Left ventricle myocardium superior (tissue), 1 donor: ENCODE data around the gene ALDOC. TPM values are rescaled to one million over a fixed set of nuclear protein-coding genes. Genes with fewer than 3 reads are reported as not detected.
A peak's percentile ranks its signal among the peaks of the same experiment; 100 is the strongest.
"Not testable (repeated sequence)": the region's sequence is repeated elsewhere in the genome, so short reads cannot be mapped to it uniquely, and the experiment has no call there.

Experiments
- ATAC-seq: fragments of 200-7000 bp; cut with Tn5 transposase; one replicate; pipeline ENCODE4 v1.9.1; 2020; ENCODE audit warnings: mild to moderate bottlenecking, moderate library complexity
- DNase-seq: peaks from one replicate; pipeline ENCODE4 v3.0.0-alpha.2; 2020
- intact Hi-C: fragments of 100-400 bp; cut with micrococcal nuclease; formaldehyde crosslinking; loops from one replicate; pipeline ENCODE4 v1.11.0; 2022
- total RNA-seq: library from RNA; stranded (reverse); fragmentation: NEBNext Ultra II Directional; extraction: Animal tissue kit (Norgen Biotek cat#: 25700); gene quantifications from one replicate; pipeline ENCODE4 v1.2.1, GENCODE V29; 2021
- donor health status: DM: no; HTN: yes; CAD: no; lungs with severe emphysema.

ALDOC gene
- total RNA-seq, 1 donor from 2014 or later: 380 TPM

DNA sequence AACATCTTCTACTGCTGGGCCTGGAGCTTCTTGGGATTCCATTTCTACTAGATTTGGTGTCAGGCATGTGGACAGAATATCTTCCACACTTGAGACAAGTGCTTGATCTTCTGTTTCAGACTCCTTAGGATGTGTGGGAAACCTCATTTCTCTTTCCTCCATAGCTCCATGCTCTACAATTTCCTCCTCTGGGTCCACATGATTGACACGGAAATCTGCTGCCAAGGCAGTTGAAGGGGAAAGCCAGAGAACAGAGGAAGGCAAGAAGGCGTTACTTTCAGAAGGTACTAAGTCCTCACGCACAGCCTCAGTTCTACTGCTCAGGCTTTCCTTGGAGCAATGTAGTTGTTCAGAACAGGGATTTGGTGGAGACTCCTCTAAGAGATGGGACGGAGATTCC, 15.6 kb upstream of the ALDOC start:
- ATAC-seq (no peak), DNase-seq (no peak)
- intact Hi-C loops: no loop called here

DNA sequence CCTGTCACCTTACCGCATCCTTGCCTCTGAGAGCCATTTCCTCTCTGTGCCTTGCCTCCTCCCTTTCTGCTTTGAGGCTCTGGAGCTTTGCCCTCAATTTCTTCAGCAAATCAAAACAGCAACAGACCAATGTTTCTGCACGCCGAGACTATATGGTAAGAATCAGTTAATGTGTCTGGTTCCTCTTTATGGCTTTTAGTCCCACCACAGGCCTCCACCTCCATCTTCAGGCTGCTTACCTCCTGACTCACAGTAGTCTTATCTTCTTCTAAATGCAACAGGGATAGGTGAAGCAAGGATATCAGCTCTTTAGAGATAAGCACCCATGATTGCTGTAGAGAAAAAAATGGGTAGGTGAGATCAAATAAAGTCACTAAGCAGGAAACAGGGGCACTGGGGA, 9.2 kb upstream of the ALDOC start:
- intact Hi-C loops: no loop called here
- ATAC-seq: no peak

DNA sequence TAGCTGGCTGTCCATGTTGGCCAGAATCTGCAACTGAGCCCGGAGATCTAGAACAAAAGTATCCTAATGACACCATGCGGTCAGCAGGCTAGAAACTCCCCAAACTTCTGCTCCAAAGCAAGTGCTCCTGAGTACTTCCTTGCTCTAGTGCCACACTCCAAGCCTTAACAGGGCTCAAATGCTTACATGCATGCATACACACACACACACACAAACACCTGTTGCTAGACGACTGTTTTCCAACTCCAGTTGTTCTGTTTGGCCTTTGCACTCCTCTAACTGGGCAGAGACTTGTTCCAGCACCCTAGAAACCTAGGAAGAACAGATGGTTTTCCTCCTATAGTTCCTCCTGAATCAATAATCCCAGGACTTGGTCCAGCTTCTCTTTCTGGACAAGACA, 7.7 kb upstream of the ALDOC start:
- DNase-seq (no peak), ATAC-seq (no peak)
- intact Hi-C loops: no loop called here

More for the DNA sequence above, 9.2 kb upstream of the ALDOC start:
- no peak for DNase-seq

DNA sequence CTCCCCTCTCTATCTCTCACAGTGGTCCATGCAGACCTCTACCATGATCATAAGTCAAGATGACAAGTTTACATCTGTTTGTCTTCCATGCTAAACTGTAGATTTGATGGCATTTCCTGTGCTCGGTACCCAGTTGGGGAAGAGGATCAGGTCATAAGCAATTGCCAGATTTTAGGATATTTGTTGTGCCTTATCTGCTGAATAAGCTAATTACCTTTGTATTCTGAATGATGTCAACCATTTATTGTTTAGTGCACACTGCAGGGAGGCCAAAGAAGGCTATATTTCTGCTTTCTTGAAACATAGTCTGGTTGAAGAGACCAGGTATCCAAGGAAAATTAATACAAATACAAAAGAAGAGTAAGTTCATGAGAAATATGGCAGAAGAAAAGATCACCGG, 5.8 kb upstream of the ALDOC start:
- ATAC-seq: no peak
- intact Hi-C loops: no loop called here
- no peak for DNase-seq

DNA sequence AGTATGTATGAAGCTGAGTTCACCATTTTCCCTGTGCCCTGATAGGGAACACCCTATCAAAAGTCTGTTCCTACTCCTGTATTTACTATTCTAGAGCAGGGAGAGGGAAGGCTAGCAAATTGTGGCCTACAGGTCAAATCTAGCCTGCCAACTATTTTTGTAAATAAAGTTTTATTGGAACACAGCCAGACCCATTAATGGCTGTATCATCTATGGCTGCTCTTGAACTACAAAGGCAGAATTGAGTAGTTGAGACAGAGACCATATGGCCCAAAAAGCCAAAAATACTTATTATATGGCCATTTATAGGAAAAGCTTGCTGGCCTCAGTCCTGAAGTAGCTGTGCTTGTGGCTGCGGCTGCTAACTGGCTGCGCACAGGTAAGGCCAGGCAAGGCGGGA, 4.3 kb upstream of the ALDOC start:
- intact Hi-C loops: no loop called here

DNA sequence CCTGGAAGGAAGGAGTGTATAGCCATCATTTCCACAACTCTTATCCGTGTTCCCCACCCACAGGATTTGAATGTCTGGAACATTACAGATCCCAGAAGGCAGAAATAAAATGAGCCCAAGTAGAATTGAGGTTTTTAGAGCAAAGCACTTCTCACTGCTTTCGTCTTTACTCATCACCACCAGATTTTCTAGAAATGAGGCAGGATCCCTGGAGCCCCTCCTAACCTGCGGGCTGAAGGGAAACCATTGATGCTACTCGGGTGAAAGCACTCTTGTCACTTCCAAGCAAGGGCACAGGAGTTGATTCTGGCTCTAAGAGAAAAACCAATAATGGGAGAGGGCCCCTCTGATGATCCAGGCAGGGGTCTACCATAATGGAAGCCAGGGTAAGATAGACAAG, 2.8 kb upstream of the ALDOC start:
- intact Hi-C loops: no loop called here
- DNase-seq (no peak), ATAC-seq (no peak)

More for the DNA sequence above, 4.3 kb upstream of the ALDOC start:
- DNase-seq (no peak), ATAC-seq (no peak)

DNA sequence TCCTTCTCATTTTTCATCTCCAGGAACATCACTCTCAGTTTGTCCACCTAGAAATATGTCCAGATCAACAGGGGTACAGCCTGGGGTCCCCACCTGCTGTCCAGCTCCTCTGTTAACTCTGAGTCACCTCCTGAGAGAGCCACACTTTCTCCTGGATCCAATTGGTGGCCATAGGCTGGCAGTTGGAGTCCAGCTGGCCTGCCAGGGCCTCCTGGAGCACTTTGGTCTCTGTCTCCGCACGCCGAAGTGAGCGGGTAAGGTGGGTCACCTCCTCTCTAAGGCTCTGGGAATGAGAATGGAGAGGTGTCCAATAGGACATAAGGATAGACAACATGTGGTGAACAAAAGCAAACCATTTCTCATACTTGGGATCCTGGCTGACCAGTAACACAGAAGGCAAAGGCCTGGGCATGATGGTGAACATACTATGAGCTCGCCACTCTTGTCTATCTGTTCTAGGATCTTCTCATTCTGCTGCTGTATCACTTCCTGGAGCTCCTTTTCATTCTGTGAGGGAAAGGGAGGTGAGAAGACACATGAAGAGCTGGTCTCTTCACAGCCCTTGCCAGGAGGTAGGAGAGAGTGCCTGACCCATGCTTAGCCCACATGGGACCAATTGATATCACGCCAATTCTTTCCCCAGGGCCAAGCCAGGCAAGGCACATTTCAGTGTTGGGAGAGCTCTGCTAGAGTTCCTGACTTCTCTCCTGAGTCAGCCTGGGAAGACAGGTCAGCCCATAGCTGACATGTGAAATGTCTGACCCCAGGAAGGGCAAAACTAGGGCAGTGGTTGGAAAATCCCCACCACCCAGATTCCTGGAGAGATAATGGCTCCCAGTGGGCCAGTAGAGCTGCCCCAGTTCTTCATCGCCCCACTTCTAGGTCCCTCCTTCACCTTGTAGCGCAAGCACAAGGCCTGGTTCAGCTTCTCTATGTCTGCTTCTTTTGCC, 1.8 kb upstream of the ALDOC start:
- intact Hi-C loops: no loop called here
- DNase-seq: no peak
- no peak for ATAC-seq

DNA sequence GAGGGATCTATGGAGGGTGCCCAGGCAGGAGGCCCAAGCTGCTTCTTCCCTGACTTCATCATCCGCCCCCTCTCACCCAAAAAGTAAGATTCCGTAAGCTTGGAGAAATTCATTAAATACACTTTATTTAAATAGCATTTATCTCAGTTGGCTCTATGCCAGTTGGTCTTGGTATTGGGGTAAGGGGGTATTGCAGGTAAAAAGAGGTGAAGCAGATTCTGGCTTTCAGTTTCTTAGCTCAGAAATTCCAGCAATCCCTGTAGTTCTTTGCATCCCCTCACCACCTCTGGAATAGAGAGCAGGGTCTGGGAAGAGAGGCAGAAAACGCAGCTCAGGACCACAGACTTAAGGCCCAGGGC, 750 bp upstream of the ALDOC start:
- DNase-seq (no peak), ATAC-seq (no peak)
- intact Hi-C loops: no loop called here

DNA sequence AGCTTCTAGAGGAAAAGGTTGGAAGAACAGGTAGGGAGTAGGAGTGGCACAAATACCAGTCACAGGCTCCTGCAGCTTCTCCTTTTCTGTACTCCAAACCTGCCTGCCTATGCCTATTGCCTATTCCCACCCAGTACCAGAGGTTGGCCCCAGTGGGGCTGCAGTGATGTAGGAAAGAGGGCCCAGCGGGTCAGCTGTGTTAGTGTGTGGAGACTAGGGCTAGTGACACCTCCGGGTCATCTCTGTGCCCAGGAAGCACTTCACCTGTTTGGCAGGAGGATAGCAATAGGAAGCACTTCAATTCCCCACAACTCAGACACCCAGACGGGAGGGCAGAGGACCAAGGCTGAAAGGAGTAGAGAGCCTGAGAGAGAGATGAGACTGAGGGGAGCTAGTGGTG, 679 bp downstream of the ALDOC start:
- intact Hi-C loops: not testable (repeated sequence)

DNA sequence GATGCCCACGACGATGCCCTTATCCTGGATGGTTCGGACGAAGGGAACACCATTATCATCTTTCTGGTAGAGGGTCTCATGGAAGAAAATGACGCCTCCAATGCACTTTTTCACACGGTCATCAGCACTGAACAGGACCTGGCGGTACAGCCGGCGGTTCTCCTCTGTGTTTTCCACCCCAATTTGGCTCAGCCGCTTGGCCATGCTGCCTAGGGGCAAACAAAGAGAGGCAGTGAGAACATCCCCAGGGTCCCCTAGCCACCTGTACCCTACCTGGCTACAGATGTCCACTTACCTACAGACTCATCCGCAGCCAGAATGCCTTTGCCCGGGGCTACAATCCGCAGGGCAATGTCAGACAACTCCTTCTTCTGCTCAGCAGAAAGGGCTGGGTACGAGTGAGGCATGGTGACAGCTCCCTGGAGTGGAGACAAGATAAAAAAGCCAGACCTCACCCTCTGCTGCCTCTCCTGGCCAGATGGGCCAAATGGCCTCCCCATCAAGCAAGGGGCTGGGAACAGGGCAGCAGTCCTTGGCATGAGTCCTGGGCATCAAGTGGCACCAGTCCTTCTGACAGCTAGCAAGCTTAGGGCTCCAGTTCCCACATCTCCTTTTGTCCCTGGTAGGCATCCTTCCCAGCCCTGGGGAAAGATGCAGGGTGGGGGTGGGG, 1.4 kb downstream of the ALDOC start:
- ATAC-seq (peak; percentile 76), DNase-seq (peak; percentile 89)
- intact Hi-C loops: no loop called here

More for the DNA sequence above, 679 bp downstream of the ALDOC start:
- not testable (repeated sequence) for DNase-seq, ATAC-seq

DNA sequence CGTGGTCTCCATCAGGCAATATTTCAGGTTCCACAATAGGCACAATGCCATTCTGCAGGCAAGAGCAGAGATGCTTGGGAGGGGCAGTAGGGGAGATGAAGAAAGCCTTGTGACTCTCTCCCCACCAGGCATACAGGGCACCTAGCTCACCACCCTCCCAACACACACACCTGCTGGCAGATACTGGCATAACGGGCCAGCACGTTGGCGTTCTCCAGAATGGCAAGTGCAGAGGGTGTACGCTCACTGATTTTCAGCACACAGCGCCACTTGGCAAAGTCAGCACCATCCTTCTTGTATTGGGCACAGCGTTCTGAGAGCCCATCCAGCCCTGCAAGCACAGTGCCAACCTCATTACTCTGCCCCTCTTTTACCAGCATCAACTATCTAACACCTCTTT, 2.2 kb downstream of the ALDOC start:
- ATAC-seq (peak; percentile 0), DNase-seq (peak; percentile 51)
- intact Hi-C loops: no loop called here

DNA sequence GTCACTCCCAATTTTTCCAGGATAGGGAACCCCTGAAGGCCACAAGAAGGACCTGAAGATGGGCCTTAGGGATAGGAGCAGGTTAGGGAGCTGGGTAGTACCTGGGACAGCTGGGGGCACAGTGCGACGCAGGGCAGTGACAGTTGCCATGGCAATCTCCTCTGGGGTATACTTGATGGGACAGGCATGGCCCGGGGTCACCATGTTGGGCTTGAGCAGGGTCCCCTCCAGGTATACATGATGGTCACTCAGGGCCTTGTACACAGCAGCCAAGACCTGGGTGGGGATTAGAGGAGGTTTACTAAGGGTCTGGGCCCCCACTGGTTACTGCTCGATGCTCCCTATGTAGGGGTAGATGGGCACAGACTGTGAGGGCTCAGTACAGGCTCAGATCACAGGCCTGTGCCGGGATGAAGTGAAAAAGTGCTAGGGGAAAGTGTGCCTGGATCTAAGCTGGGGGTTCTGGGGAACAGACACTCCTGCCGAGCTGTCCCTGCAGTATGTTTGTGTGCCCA, 2.7 kb downstream of the ALDOC start:
- ATAC-seq (no peak), DNase-seq (no peak)
- intact Hi-C loops: no loop called here

DNA sequence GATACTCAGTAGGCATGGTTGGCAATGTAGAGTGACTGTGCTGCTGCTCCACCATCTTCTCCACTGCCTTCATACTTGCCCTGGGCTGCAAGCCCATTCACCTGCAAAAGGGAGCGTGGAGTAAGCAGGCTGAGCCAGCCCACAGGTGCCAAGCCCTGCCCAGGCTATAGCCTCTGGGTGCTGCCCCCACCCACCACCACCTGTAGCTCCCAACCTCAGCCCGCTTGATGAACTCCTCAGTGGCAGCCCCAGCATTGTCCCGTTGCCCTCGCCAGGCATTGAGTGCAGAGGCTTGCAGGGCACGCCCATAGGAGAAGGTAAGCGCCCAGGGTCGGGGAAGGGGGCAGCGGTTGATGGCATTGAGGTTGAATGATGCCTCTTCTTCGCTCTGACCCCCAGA, 3.2 kb downstream of the ALDOC start:
- no peak for DNase-seq
- ATAC-seq: no peak
- intact Hi-C loops: no loop called here

DNA sequence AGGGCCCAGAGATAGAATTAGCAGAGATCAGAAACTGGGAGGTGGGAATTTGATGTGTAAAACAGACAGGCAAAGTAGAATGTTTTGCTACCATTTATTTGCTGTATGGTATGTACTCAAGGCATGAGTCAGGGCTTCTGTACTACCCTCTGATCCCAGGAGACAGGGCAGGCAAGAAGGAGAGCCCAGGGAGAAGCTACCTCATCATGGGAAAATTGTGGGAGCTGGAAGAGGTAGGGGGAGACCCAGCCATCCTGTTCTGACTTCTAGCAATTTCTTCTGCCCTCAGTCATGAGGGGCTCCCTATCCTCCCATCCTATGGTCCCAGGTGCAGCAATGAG, 3.7 kb downstream of the ALDOC start:
- intact Hi-C loops: no loop called here
- DNase-seq (no peak), ATAC-seq (no peak)

DNA sequence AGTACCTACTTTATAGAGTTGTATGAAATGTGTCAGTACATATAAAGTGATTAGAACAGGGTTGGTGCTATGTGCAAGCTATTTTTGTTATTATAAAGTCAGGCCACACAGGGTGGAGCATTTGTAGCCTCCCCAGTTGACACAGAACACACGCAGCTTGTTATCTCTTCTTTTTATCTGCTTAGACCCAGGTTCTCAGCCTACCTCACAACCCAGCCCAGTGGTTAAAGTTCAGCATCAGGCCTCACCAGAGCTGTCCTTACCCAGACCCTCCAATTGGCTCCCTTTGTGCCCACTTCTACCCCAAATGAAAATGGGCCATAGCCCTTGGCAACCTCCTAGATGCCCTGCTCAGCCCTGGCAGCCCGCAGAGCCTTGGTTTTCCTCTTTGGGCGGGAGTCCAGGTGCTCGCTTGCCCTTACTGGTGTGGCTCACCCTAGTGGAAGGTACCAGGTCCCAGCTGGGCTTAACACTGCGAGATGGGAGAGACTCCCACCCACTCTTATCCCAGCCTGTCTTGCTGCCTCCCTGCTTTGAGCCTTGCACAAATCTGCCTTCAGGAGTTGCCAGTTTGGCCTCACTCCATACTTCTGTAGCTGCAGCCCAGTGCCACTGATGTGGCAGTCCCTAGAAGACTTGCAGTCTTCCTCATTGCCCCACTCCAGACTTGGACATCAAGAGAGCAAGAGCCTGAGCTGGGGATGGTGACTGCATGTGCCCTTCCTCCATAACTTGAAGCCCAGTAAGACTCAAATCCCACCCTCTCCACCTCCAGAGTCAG, 4.2 kb downstream of the ALDOC start:
- DNase-seq: peak; percentile 38
- no peak for ATAC-seq
- intact Hi-C loops: no loop called here

DNA sequence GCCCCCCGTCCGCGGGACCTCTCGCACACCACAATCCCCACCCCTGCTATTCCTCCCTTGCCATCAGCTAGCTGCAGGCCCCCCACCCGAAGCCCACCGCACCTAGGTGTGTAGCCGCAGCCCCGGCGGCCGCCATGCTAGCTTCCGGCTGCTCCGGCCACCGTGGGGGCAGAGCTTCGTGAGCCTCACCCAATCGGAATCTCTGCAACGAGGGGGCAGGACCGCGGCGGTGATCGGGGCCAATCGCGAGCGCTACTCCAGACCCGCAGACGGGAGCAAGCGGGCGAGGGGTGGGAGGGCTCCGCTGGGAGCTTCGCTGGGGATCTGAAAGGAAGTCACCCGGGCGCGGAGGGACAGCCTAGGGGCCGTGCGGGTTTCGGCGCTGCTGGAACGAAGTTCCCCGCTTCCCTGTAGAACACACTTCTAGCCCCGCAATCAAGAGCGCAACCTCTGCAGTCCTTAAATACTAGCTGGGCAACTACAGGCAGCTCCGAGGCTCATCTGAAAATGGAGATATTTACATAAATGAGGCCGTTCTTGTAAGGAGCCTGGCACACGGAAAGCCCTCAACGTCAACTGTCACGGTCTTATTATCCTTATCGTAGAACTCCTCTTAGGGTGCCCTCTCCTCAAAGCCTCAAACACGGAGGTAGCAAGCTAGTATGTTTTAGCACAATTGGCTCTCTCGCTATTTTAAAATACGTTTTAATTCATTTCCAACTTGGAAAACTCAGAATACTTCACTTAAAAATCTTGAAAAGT, 5.2 kb downstream of the ALDOC start, which contains the start of gene PIGS:
Gene PIGS (minus strand): TSS at position 164 of the 762 bp plus-strand sequence. CDS start 28 bp downstream, at position 136.
- peak; percentile 89 for ATAC-seq
- intact Hi-C loops: no loop called here
- DNase-seq: peak; percentile 97

DNA sequence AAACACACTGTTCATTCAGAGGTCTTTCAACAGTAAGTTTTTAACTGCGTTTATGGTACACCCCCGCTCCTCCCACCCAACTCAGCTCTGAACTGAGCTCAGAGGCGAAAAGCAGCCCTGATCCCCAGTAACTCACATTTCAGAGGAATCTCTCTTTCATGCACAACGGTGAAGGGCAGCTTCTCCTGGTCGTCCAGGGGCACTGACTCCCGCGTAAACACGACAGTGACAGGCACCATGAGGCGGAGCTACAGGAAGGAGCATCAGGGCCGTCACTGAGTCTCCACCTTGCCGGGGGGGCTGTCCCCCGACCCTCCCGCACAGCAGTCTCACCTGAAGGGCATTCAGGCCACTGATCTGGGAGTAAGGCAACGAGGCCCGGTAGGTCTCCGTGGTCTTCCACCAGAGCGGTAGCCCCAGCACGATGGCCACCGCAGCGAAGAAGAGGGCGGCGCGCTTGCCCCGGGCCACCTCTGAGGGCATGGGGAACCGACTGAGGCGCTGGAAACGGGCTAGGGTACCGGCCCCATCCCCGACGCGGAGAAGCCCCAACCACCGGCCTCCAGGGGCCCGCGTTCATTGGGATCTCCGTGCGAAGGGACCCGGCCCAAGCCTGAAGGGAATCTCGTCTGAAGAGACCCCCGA, 5.9 kb downstream of the ALDOC start:
- DNase-seq (peak; percentile 44), ATAC-seq (peak; percentile 4)
- intact Hi-C loops: no loop called here

DNA sequence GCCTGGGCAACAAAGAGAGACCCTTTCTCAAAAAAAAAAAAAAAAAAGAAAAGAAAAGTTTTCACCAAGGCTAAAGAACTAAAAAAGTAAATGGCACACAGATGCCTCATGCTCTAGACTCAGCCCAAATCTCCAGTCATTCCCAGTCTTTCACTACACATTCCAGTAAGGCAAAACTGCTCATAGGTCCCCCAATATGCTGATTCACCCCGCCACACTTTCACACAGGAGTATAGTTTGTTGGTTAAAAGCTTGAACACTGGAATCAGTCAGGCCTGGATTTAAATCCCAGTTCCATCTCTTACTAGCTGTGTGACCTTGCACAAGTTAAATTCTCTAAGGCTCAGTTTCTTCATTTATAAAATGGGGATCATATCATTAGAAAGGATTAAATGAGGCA, 7.2 kb downstream of the ALDOC start:
- no peak for DNase-seq
- no peak for ATAC-seq
- intact Hi-C loops: no loop called here
